ENCODE measurements around the gene AKIRIN1.
"Not testable (repeated sequence)": the region's sequence is repeated elsewhere in the genome, so short reads cannot be mapped to it uniquely, and the experiment has no call there.

The AKIRIN1 gene

DNA sequence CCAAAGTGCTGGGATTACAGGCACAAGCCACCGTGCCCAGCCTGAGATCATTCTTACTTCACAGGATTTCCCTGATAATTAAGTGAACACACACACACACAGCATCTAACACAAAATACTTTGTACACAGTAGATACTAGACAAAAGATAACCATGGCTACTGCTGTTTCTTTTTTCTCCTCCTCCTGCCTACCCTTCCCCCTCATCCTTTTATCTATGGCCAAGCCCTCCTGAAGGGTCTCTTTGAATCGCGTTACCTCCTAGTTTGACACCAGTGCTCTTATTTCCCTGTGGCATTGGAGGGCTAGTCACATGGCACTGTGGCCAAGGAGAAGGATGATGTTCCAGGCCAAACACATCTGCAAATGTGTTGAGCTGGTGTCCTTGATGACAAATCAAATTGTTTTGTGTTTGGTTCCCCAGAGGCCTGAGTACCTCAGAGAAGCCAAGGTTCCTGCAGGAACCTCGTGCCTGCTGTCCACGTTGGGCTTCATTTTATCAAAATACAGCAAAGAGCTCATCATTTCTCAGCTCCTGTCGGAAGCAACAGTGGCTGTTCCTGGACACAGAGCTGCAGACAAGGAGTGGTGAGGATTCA, 55.6 kb downstream of the AKIRIN1 start:
- no peak for DNase-seq

DNA sequence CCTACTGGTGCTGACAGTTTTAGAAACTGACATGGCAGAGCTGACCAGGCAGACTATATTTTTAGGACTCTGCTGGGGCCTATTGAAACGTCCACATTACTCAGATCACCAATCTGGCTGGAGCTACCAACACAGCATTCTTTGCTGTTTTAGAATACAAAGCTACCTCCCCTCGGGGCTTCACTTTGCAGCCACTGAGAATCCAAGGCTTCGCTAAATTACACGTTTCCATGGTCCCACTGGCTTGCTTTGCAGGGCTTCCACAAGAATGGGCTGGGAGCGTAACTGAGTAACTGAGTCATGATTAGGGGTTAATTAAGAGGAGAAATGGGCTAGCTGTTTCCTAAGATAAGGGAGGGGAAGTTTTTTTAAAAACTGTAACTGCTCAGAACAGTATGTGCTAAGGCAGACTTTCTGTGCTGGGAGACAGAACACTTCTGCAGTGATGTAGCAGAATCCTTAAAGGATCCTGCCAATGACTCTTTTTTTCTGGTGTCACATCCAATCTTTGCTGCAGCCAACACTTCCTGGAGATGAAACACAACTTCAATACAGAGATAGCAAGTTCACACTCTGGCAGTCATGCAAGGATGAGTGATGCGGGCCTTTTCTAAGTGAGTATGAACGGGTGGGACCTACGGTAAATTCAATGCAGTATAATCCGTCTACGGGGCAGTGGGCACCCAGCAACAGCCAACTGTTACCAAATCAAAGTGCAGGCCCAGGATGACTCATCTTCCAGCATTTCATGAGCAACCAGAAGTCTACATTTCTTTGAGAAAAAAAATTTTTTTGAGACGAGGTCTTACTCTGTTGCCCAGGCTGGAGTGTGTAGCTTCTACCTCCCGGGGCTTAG, 56.5 kb downstream of the AKIRIN1 start:
- peak; percentile 65 for DNase-seq

- no peak for DNase-seq
These were observed 57.8 kb downstream of the AKIRIN1 start for GRCh38 chr1:39048745-39049370.

GRCh38 chr1:39050001-39050400, 58.9 kb downstream of the AKIRIN1 start:
- no peak for DNase-seq

GRCh38 chr1:39051193-39051850, 60.2 kb downstream of the AKIRIN1 start:
- DNase-seq = not testable (repeated sequence)

- no peak for DNase-seq
These were observed 60.9 kb downstream of the AKIRIN1 start for GRCh38 chr1:39051956-39052355.

DNA sequence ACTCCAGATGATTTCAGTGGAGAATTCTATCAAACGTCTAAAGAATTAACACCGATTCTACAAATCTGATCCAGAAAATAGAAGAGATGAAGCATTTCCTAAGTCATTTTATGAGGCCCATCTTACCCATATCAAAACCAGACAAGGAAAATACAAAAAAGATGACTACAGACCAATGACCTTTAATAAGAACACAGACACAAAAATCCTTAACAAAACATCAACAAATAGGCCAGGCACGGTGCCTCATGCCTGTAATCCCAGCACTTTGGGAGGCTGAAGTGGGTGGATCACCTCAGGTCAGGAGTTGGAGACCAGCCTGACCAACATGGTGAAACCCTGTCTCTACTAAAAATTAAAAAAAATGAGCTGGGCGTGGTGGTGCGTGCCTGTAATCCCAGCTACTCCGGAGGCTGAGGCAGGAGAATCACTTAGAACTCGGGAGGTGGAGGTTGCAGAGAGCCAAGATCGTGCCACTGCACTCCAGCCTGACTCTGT, 64.2 kb downstream of the AKIRIN1 start:
- not testable (repeated sequence) for DNase-seq

All from amniotic stem cell (primary cell).